Embryonic facial prominence (tissue), 1 donor: Measurements from ENCODE around the gene TBC1D3C.
"Not testable (repeated sequence)": the region's sequence is repeated elsewhere in the genome, so short reads cannot be mapped to it uniquely, and the experiment has no call there.

ENCODE experiments used
- DNase-seq: peaks from one replicate; pipeline ENCODE4 v3.0.0-alpha.2; 2016; ENCODE audit errors: extremely low spot score

The TBC1D3C gene

GRCh38 chr17:38068534-38068933 is at the start of gene TBC1D3C:
Gene TBC1D3C (minus strand): TSS chr17:38068634. CDS start chr17:38067066, 1,568 bp downstream.
- DNase-seq, result not testable (repeated sequence)

GRCh38 chr17:38099262-38099661 is 30.8 kb upstream of the TBC1D3C start:
- not testable (repeated sequence) for DNase-seq

- DNase-seq, result not testable (repeated sequence)
Observed at GRCh38 chr17:38094059-38094694, 25.7 kb upstream of the TBC1D3C start.

GRCh38 chr17:38088120-38088519 is 19.7 kb upstream of the TBC1D3C start:
- DNase-seq, result not testable (repeated sequence)

GRCh38 chr17:38087344-38087743 is 18.9 kb upstream of the TBC1D3C start:
- not testable (repeated sequence) for DNase-seq
